ENCODE results near the gene SRP14. TPM values are rescaled to one million over a fixed set of nuclear protein-coding genes. Genes with fewer than 3 reads are reported as not detected.

SRP14 gene
- total and polyA plus RNA-seq, 9 of the 15 experiments (the other 6 are each of a cell fraction or from before 2014, with no cell fraction given) = 161 to 1,097 (median 402) TPM

- no peak; the same call in 1 of the 2 replicates for TF ChIP-seq ZBTB2 (IDR thresholded peaks at IDR 0.05)
- no peak; the same call in 1 of the 2 replicates for TF ChIP-seq ATF6 (CRISPR knock-in tag; IDR thresholded peaks at IDR 0.05)
- TF ChIP-seq ZNF282 (CRISPR knock-in tag; IDR thresholded peaks at IDR 0.05) = no peak
- TF ChIP-seq SMARCE1 (IDR thresholded peaks at IDR 0.05) = peak; percentile 30; the same call in 1 of the 2 replicates
- TF ChIP-seq ZNF445 (CRISPR knock-in tag; IDR thresholded peaks at IDR 0.05; ENCODE audit: low read depth) = no peak
- peak; percentile 62 for TF ChIP-seq CREM (IDR thresholded peaks at IDR 0.05; ENCODE audit: low read depth)
Measured at GRCh38 chr15:40038638-40039543, at the start of gene SRP14 (continued).

All from K562 (cell line).